Fibroblast of lung (primary cell): ENCODE measurements around the gene PIK3R4.

Source experiments
- EZH2 ChIP-seq: IDR thresholded peaks from 2 replicates; pipeline ENCODE4 v1.5.1; 2012; ENCODE audit warnings: low read length, control low read depth, mild to moderate bottlenecking; ENCODE audit errors: missing control alignments
- TF ChIP-seq, protein P1 (sequence below), 2 donors: IDR thresholded peaks in 1 of 2; conservative IDR thresholded peaks in 1 of 2; 1 replicate in 1 of 2; 2 replicates in 1 of 2; pipeline ENCODE4 v1.5.1; 2011 to 2012; ENCODE audit warnings: low read length in 2 of 2, control low read depth in 1 of 2, inconsistent platforms in 1 of 2, low read depth in 1 of 2, mild to moderate bottlenecking in 1 of 2

DNA sequence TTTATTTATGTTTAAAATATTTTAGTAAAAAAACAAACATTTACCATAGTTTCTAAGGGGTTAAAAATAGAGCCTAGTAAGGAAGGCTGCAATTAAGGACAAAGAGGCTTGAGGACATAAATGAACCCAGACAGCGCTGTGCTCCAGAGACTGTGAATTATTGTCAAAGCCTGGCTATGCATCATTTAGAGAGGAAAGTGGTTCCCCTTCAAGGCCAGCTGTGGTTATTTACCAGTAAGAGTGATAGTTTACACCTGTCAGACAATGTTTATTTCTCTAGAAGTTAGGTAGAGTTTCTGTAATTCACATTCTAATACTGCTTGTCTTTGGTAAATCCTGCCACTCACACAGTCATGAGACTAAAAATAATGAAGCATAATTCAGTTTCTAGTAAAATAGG lies 32.4 kb upstream of the PIK3R4 start:
- TF ChIP-seq, protein P1, sequence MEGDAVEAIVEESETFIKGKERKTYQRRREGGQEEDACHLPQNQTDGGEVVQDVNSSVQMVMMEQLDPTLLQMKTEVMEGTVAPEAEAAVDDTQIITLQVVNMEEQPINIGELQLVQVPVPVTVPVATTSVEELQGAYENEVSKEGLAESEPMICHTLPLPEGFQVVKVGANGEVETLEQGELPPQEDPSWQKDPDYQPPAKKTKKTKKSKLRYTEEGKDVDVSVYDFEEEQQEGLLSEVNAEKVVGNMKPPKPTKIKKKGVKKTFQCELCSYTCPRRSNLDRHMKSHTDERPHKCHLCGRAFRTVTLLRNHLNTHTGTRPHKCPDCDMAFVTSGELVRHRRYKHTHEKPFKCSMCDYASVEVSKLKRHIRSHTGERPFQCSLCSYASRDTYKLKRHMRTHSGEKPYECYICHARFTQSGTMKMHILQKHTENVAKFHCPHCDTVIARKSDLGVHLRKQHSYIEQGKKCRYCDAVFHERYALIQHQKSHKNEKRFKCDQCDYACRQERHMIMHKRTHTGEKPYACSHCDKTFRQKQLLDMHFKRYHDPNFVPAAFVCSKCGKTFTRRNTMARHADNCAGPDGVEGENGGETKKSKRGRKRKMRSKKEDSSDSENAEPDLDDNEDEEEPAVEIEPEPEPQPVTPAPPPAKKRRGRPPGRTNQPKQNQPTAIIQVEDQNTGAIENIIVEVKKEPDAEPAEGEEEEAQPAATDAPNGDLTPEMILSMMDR (conservative IDR thresholded peaks at IDR 0.05 in 1 of 2, IDR thresholded peaks at IDR 0.05 in 1 of 2; ENCODE audit: low read depth in 1 of 2, low read length in 2 of 2): no peak
- no peak for TF ChIP-seq EZH2
